GM18868 (cell line): Measurements from ENCODE around the gene MZB1.
"Not testable (repeated sequence)": the region's sequence is repeated elsewhere in the genome, so short reads cannot be mapped to it uniquely, and the experiment has no call there.

Experiments
- ATAC-seq: cut with Tn5 transposase; IDR thresholded peaks from one replicate; pipeline ENCODE4 v1.9.1; 2021; ENCODE audit warnings: mild to moderate bottlenecking, moderate library complexity; ENCODE audit not compliant: unreplicated experiment

The MZB1 gene

GRCh38 chr5:139392678-139393496 lies 3.2 kb upstream of the MZB1 start:
- ATAC-seq, result peak; percentile 48

- ATAC-seq, result no peak
These were observed 2.6 kb upstream of the MZB1 start for GRCh38 chr5:139392324-139392677.

DNA sequence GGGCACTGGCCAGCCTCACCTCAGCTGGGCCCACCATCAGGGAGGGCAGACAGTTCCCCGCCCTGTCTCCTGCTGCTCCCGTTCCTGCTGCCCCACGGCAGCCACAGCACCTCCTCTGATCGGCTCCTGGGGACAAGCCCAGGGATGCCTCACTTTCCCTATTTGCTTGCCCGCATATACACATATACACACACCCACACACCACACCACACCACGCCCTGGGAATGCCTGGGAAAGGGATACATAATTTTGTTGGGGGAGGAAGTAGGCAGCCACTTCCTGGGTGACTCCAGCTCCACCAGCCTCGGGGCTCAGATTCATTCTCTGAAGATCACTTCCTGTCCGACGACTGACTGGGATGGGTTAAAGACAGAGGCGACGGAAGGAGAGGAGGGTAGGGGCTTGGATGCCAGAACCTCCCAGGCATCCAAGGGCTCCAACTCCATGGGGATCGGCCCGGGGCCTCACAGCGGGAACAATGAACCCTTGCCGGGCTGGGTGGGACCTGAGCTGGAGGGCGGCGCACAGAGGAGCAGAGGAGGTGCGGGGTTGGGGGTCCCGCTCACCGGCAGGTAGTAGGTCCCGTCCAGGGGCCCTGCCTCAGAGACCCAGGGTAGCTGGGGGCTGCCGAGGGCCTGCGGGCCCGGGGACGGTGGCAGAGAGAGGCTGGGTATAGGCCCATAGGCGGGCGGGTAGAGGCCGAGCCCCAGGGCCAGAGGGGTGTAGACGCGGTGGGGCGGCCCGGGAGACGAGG lies 2.0 kb upstream of the MZB1 start:
- no peak for ATAC-seq

- no peak for ATAC-seq
These were observed 1.2 kb upstream of the MZB1 start for GRCh38 chr5:139390639-139391569.

DNA sequence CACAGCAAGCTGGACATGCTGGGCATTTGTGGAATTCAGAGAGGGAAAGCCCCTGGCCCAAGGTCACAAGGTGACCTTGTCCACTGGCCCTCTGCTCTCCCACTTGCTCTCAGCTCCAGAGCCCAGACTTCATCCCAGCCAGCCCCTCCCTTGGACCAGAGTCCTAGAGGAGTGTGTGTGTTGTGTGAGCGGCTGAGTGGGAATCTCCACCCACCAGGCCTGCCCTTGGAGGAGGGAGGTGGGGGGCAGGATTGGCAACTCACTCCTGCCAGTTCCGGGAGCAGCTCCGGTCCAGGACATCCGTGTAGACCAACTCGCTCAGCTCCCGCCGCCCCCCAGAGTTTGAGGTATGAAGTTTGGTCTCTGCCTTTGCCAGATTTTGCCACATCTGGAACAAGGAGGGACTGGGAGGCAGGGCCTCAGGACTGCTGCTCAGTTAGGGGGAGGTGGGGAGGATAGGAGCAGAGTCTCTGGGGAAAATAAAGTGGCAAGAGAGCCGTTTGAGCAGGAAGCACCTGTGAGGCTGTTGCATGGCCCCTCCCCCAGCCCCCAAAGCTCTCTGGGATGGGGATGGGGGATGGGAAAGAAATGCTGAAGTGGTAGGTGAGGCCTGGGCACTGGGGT lies 1.4 kb downstream of the MZB1 start:
- ATAC-seq, result no peak

GRCh38 chr5:139387611-139388197 lies 2.0 kb downstream of the MZB1 start:
- no peak for ATAC-seq

DNA sequence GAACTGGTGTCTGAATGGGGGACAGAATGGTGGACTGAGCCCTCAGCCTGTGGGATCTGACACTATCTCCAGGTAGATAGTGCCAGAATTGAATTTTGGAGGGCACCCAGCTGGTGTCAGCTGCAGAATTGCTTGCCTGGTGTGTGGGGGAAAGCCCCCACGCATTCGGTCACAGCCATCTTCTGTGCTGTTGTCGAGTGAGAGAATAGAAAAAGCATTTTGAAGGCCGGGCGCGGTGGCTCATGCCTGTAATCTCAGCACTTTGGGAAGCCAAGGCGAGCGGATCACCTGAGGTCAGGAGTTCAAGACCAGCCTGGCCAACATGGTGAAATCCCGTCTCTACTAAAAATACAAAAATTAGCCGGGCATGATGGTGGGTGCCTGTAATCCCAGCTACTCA lies 2.8 kb downstream of the MZB1 start:
- ATAC-seq, result not testable (repeated sequence)

DNA sequence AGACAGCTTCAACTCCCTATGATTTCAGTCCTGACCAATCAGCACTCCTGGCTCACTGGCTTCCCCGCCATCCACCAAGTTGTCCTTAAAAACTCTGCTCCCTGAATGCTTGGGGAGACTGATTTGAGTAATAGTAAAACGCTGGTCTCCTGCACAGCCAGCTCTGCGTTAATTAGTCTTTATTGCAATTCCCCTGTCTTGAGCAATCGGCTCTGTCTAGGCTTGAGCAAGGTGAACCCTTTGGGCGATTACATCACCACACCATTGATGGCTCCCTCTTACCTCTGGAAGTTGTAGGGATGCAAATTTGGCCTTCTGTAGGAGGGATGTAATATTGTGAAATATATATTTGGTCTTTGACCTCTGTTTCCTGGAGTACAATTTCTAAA lies 3.7 kb downstream of the MZB1 start:
- ATAC-seq, result no peak

- ATAC-seq, result no peak
These were observed 4.4 kb downstream of the MZB1 start for GRCh38 chr5:139385061-139386049.

DNA sequence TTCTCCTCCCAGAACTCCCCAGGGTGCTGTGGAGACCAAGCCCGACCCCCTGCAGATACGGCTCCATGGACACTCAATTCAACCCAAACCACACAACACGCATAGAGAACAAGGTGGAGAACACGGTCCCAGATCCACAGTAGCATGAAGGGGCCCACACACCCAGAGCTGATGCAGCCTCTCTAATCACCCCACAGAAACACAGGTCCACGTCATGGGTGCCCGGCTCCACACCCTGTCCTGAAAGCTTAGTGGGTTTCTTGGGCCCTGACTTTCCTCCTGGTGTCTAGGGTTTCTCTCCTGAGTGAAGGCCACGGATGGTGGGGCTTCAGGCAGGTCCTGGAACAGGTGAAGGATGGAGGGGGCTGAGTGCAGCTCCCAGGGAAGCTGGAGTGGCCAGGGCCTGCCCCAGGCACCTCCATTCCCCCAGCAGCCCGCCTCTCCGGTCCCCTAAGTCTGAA lies 5.1 kb downstream of the MZB1 start:
- ATAC-seq, result no peak

DNA sequence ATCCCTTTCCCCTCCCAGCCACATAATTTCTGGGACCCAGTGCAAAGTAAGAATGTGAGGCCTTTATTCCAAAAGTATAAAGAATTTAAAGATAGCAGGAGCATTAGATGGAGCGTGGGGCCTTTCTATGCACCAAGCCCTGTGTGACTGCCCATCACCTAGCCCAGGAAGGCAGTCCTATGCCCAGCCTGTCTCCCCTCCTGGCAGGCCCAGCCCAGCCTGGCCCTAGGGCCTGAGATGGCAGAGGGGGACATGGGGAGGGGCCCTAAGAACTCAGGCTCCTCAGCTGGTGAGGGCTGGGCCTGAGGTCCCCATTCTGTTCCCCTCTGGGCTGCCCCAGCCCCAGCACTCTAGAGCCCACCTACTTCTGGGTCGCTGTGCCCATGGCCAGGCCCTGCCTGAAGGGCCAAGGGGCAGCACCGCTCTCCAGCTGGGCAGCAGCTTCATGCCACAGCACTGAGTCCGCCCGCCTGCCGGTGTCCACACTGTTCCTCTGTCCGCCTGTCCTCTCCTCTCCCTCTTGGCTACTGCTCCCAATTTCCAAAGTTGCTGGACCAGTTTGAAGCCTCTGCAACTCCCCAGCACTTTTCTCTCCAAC lies 5.6 kb downstream of the MZB1 start:
- no peak for ATAC-seq

- ATAC-seq, result no peak
These were observed 6.3 kb downstream of the MZB1 start, which contains the start of gene SLC23A1 for GRCh38 chr5:139383275-139383992. Gene SLC23A1, minus strand, starts transcription at chr5:139383297. Its CDS starts 44 bp downstream, at chr5:139383253.

GRCh38 chr5:139382807-139383206 lies 6.9 kb downstream of the MZB1 start:
- ATAC-seq, result no peak

GRCh38 chr5:139381837-139382761 lies 7.6 kb downstream of the MZB1 start:
- no peak for ATAC-seq

- ATAC-seq, result no peak
These were observed 9.9 kb downstream of the MZB1 start for GRCh38 chr5:139379626-139380449.

DNA sequence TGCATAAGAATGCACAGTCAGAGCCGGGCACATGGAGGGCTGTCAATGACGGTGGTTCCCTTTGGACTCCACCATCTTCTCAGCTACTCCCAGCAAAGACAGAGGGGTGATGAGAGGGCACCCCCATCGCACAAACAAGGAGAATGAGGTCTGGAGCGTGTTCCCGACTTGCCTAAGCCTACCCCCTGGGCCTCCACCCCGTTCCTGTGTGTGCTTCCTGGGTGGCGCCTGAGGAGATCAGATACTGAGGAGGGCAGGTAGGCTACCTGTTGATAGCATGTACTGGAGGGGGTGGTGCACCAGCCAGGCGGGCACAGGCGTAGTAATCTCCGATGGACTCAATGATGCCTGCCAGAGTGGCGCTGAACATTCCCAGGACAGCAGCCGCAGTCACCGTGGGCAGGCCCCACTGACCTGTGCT lies 10.8 kb downstream of the MZB1 start:
- ATAC-seq, result no peak
